ENCODE data around the gene SLC7A1. TPM values are rescaled to one million over a fixed set of nuclear protein-coding genes. Genes with fewer than 3 reads are reported as not detected.

The SLC7A1 gene
- total and polyA plus RNA-seq, 2 of the 13 experiments (the other 11 are each of a cell fraction or from before 2014, with no cell fraction given) = 14.5 to 15.3 TPM

- H3K36me3 ChIP-seq (replicated peaks in 1 of 2; ENCODE audit: control insufficient read depth in 1 of 2, insufficient read depth in 2 of 2, low read length in 2 of 2) = peaks cover 4 to 8% of the 10 kb centered on the region in 2 experiments; a peak in 3 of 5 replicates
- H3K4me3 ChIP-seq (replicated peaks in 1 of 3; ENCODE audit: insufficient read depth in 1 of 3, low read depth in 2 of 3, low read length in 3 of 3) = no peak overlapping the region
- H3K9ac ChIP-seq (ENCODE audit: insufficient read depth, low read depth, low read length) = no peak overlapping the region
- CTCF ChIA-PET (ENCODE audit: low intra/inter-chr PET ratio, low total read pairs) = interaction anchor here (1.0 to 2.7 kb wide), 2 partner anchors 199 to 205 kb away, joined by 11 to 26 read pairs; no protein-coding TSS in a partner anchor
- no peaks in the 10 kb centered on the region for H3K79me2 ChIP-seq (ENCODE audit: insufficient read depth, low read length)
- intact Hi-C loops (cut with micrococcal nuclease; ENCODE audit: unreplicated experiment) (loop anchor here (1.0 to 10.0 kb wide), 2 partner anchors 86 to 200 kb away; partner anchors contain the start of gene SLC7A1), in situ Hi-C loops (cut with HindIII; ENCODE audit: extremely low pct_ligation_motif_present, low pct_unique_long_range_greater_than_20kb) (loop anchor here (5.0 to 10.0 kb wide), 2 partner anchors 199 to 606 kb away; no protein-coding TSS in a partner anchor)
- no peaks in the 10 kb centered on the region for H3K9me3 ChIP-seq (ENCODE audit: low read length)
- H3K4me2 ChIP-seq (ENCODE audit: low read depth, low read length) = no peak overlapping the region
- peaks cover 12% of the 10 kb centered on the region for H3K4me1 ChIP-seq (ENCODE audit: insufficient read depth, low read length)
- peaks cover 4% of the 10 kb centered on the region; the same call in 1 of the 2 replicates for H4K20me1 ChIP-seq (ENCODE audit: insufficient read depth, low read length)
- no peak overlapping the region for H3K27ac ChIP-seq (ENCODE audit: extremely low read length, insufficient read depth, low read length)
- BruUV-seq (replicated peaks) = no TSS peak
- peaks cover 0 to 10% of the 10 kb centered on the region in 2 experiments; a peak in 1 of 5 replicates for H3K27me3 ChIP-seq (ENCODE audit: control insufficient read depth in 1 of 2, insufficient read depth in 2 of 2, low read length in 2 of 2)
- WGBS (ENCODE audit: low lambda C conversion rate) = 53% methylated on average over 13 of the region's 16 CpGs
- peak; percentile 63 for FAIRE-seq
- peak; percentile 88 for ATAC-seq
- DNase-seq (ENCODE audit: low spot score) = peak; percentile 60
- POLR2A ChIA-PET = interaction anchor here (0.6 to 1.0 kb wide), 2 partner anchors 11 to 184 kb away, joined by 3 to 4 read pairs; no protein-coding TSS in a partner anchor
- H2AFZ ChIP-seq (ENCODE audit: low read length) = no peak overlapping the region
- 0 out of 2 replicates have a peak, but pooled peaks have one; percentile 21 for TF ChIP-seq DRAP1 (CRISPR knock-in tag; IDR thresholded peaks at IDR 0.05)
- TF ChIP-seq ATF6 (CRISPR knock-in tag; conservative IDR thresholded peaks at IDR 0.05) = no peak
- TF ChIP-seq STAG1 (CRISPR knock-in tag; IDR thresholded peaks at IDR 0.05) = peak; percentile 93
- no peak; the same call in 1 of the 2 replicates for TF ChIP-seq KDM4B (CRISPR knock-in tag; IDR thresholded peaks at IDR 0.05)
- peak; percentile 82 for TF ChIP-seq RBM22 (optimal IDR thresholded peaks at IDR 0.05; ENCODE audit: low read length)
- no peak for TF ChIP-seq FOSL1 (CRISPR knock-in tag; IDR thresholded peaks at IDR 0.05; ENCODE audit: borderline replicate concordance)
- TF ChIP-seq AGO2 (optimal IDR thresholded peaks at IDR 0.05; ENCODE audit: low read depth, low read length) = peak; percentile 21
- no peak for TF ChIP-seq SRSF1 (optimal IDR thresholded peaks at IDR 0.05; ENCODE audit: low read depth, low read length)
- no peak for TF ChIP-seq RFXAP (CRISPR knock-in tag; IDR thresholded peaks at IDR 0.05; ENCODE audit: borderline replicate concordance)
- no peak for TF ChIP-seq SYNCRIP (IDR thresholded peaks at IDR 0.05; ENCODE audit: insufficient read depth, low read depth, low read length)
- no peak for TF ChIP-seq ASH2L (IDR thresholded peaks at IDR 0.05; ENCODE audit: insufficient read length, low read depth, low read length)
- peak; percentile 77; the same call in 1 of the 2 replicates for TF ChIP-seq ZNF891 (CRISPR knock-in tag; IDR thresholded peaks at IDR 0.05)
- TF ChIP-seq SMC3 (IDR thresholded peaks at IDR 0.05; ENCODE audit: low read length) = peak; percentile 88
- TF ChIP-seq ZNF430 (CRISPR knock-in tag; IDR thresholded peaks at IDR 0.05) = no peak
- no peak for TF ChIP-seq ZGPAT (CRISPR knock-in tag; IDR thresholded peaks at IDR 0.05)
- peak; percentile 34; the same call in 1 of the 2 replicates for TF ChIP-seq IKZF5 (CRISPR knock-in tag; IDR thresholded peaks at IDR 0.05)
- TF ChIP-seq HINFP (CRISPR knock-in tag; IDR thresholded peaks at IDR 0.05; ENCODE audit: low read depth) = no peak
Measured at GRCh38 chr13:29508130-29508875, 87.2 kb downstream of the SLC7A1 start.
